NCI-H1417 treated with DMSO at 0.1 percent for 48 hours (cell line): Measurements from ENCODE around the gene EIF5A.
"Not testable (repeated sequence)": the region's sequence is repeated elsewhere in the genome, so short reads cannot be mapped to it uniquely, and the experiment has no call there.

ENCODE experiments used
- DNase-seq: peaks from one replicate; lab custom pipeline; 2025; lab: John Stamatoyannopoulos, UW

Gene EIF5A

GRCh38 chr17:7330638-7331015, 23.2 kb downstream of the EIF5A start:
- DNase-seq = no peak

GRCh38 chr17:7332111-7332510, 24.7 kb downstream of the EIF5A start:
- no peak for DNase-seq

- DNase-seq = not testable (repeated sequence)
Measured at GRCh38 chr17:7332600-7333069, 25.2 kb downstream of the EIF5A start.

GRCh38 chr17:7334938-7335538, 27.6 kb downstream of the EIF5A start:
- DNase-seq = no peak

- DNase-seq = not testable (repeated sequence)
Measured at GRCh38 chr17:7335765-7336164, 28.3 kb downstream of the EIF5A start.

GRCh38 chr17:7336240-7337175, 29.1 kb downstream of the EIF5A start, which contains the start of gene ACAP1:
ACAP1 (plus strand) TSS chr17:7336529; CDS start chr17:7336735, 206 bp downstream.
- DNase-seq = no peak

GRCh38 chr17:7337600-7337999, 30.2 kb downstream of the EIF5A start:
- DNase-seq = not testable (repeated sequence)

GRCh38 chr17:7340179-7340578, 32.8 kb downstream of the EIF5A start:
- DNase-seq = no peak

GRCh38 chr17:7341842-7342241, 34.4 kb downstream of the EIF5A start:
- no peak for DNase-seq

GRCh38 chr17:7343250-7343649, 35.8 kb downstream of the EIF5A start:
- no peak for DNase-seq

GRCh38 chr17:7346761-7347614, 39.6 kb downstream of the EIF5A start:
- DNase-seq = no peak

- no peak for DNase-seq
Measured at GRCh38 chr17:7347630-7348477, 40.4 kb downstream of the EIF5A start.

- no peak for DNase-seq
Measured at GRCh38 chr17:7348478-7349242, 41.2 kb downstream of the EIF5A start.

- DNase-seq = no peak
Measured at GRCh38 chr17:7351665-7352502, 44.5 kb downstream of the EIF5A start, which contains the start of gene KCTD11. KCTD11 (plus strand) TSS chr17:7352162.

GRCh38 chr17:7352503-7352889, 45.1 kb downstream of the EIF5A start:
- no peak for DNase-seq

GRCh38 chr17:7352910-7353635, 45.6 kb downstream of the EIF5A start:
- DNase-seq = no peak

- no peak for DNase-seq
Measured at GRCh38 chr17:7354262-7354843, 46.9 kb downstream of the EIF5A start.

GRCh38 chr17:7355053-7355452, 47.6 kb downstream of the EIF5A start, which contains the start of gene TMEM95:
TMEM95 (plus strand) TSS chr17:7355156; CDS start chr17:7355205, 49 bp downstream.
- DNase-seq = no peak
